ENCODE results near the gene BFAR.
"Not testable (repeated sequence)": the region's sequence is repeated elsewhere in the genome, so short reads cannot be mapped to it uniquely, and the experiment has no call there.

- not testable (repeated sequence) for TF ChIP-seq EZH2 (IDR thresholded peaks at IDR 0.05; ENCODE audit: borderline replicate concordance, insufficient read depth, low read depth, low read length, poor library complexity, severe bottlenecking); CTCF (IDR thresholded peaks at IDR 0.05)
Measured at GRCh38 chr16:14701859-14702258, 69.1 kb downstream of the BFAR start.

All from B cell (primary cell).